ENCODE measurements around the gene SLC41A1.
A peak's percentile ranks its signal among the peaks of the same experiment; 100 is the strongest.

Gene SLC41A1

DNA sequence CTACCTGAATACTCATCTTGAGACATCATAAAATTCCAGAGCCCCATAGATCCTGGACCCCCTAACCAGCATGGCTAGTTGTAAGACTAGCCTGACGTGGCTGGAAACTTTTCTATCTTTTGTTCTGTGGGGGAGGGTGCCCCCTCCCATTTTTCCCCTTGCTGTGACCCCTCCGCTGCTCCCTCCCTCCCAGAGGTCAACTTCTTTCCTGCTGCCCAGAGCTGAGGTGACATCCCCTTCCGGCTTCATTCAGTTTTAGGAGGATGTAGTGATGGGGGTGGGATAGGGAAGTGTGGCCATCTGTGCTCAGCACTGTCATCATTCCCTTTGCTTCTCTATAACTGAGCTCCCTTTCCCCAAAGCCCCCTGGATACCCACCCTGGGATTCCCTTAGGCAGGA, 4.4 kb upstream of the SLC41A1 start:
- peaks cover 15% of the 10 kb centered on the region for H3K36me3 ChIP-seq (replicated peaks; ENCODE audit: low read depth, low read length)
- no peak overlapping the region for H3K27ac ChIP-seq (ENCODE audit: low read length)
- H3K4me3 ChIP-seq (ENCODE audit: low read length): no peak overlapping the region
- H4K20me1 ChIP-seq (ENCODE audit: insufficient read depth, low read length): no peaks in the 10 kb centered on the region
- no peak overlapping the region for H3K4me2 ChIP-seq (ENCODE audit: low read length)
- no peak for TF ChIP-seq EZH2phosphoT487 (IDR thresholded peaks at IDR 0.05; ENCODE audit: low read depth)
- TF ChIP-seq, protein P1, sequence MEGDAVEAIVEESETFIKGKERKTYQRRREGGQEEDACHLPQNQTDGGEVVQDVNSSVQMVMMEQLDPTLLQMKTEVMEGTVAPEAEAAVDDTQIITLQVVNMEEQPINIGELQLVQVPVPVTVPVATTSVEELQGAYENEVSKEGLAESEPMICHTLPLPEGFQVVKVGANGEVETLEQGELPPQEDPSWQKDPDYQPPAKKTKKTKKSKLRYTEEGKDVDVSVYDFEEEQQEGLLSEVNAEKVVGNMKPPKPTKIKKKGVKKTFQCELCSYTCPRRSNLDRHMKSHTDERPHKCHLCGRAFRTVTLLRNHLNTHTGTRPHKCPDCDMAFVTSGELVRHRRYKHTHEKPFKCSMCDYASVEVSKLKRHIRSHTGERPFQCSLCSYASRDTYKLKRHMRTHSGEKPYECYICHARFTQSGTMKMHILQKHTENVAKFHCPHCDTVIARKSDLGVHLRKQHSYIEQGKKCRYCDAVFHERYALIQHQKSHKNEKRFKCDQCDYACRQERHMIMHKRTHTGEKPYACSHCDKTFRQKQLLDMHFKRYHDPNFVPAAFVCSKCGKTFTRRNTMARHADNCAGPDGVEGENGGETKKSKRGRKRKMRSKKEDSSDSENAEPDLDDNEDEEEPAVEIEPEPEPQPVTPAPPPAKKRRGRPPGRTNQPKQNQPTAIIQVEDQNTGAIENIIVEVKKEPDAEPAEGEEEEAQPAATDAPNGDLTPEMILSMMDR (IDR thresholded peaks at IDR 0.05; ENCODE audit: low read depth, low read length): no peak
- no peak overlapping the region for H3K9ac ChIP-seq (ENCODE audit: low read length)
- H3K79me2 ChIP-seq (ENCODE audit: low read length): peaks cover 21% of the 10 kb centered on the region
- peaks cover 8% of the 10 kb centered on the region for H3K4me1 ChIP-seq (ENCODE audit: low read length)
- H3K27me3 ChIP-seq (ENCODE audit: low read depth, low read length): no peaks in the 10 kb centered on the region
- H3K9me3 ChIP-seq (ENCODE audit: insufficient read depth, low read length): peaks cover 5% of the 10 kb centered on the region; the same call in 1 of the 2 replicates
- no peak overlapping the region for H2AFZ ChIP-seq (ENCODE audit: low read depth, low read length)

DNA sequence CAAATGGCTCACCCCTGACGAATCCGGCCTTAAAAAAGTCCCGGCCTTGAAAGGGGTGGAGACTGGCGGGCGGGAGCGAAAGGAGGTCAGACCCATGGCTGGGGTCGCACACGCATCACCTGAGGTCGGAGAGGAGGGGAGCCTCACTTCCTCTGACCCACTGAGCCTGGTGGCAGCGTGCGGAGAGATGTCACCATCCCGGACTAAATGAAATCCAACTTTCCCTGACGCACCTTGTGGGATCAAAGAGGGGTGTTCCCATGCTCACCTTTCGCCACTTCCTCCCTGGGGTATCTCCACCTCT, 709 bp upstream of the SLC41A1 start:
- H3K4me2 ChIP-seq (ENCODE audit: low read length): peak overlapping the region; percentile 88
- 0 out of 2 replicates have a peak overlapping the region, but pooled peaks have one; percentile 47 for H2AFZ ChIP-seq (ENCODE audit: low read depth, low read length)
- peaks cover 56% of the 10 kb centered on the region for H3K79me2 ChIP-seq (ENCODE audit: low read length)
- H3K27me3 ChIP-seq (ENCODE audit: low read depth, low read length): no peaks in the 10 kb centered on the region
- peaks cover 23% of the 10 kb centered on the region for H4K20me1 ChIP-seq (ENCODE audit: insufficient read depth, low read length)
- H3K9ac ChIP-seq (ENCODE audit: low read length): peak overlapping the region; percentile 94
- H3K36me3 ChIP-seq (replicated peaks; ENCODE audit: low read depth, low read length): peaks cover 24% of the 10 kb centered on the region
- peak overlapping the region; percentile 92 for H3K4me3 ChIP-seq (ENCODE audit: low read length)
- H3K27ac ChIP-seq (ENCODE audit: low read length): no peak overlapping the region; the same call in 1 of the 2 replicates
- H3K4me1 ChIP-seq (ENCODE audit: low read length): peaks cover 20% of the 10 kb centered on the region
- TF ChIP-seq EZH2phosphoT487 (IDR thresholded peaks at IDR 0.05; ENCODE audit: low read depth): no peak
- TF ChIP-seq, protein P1 (IDR thresholded peaks at IDR 0.05; ENCODE audit: low read depth, low read length): no peak
- no peaks in the 10 kb centered on the region for H3K9me3 ChIP-seq (ENCODE audit: insufficient read depth, low read length)

DNA sequence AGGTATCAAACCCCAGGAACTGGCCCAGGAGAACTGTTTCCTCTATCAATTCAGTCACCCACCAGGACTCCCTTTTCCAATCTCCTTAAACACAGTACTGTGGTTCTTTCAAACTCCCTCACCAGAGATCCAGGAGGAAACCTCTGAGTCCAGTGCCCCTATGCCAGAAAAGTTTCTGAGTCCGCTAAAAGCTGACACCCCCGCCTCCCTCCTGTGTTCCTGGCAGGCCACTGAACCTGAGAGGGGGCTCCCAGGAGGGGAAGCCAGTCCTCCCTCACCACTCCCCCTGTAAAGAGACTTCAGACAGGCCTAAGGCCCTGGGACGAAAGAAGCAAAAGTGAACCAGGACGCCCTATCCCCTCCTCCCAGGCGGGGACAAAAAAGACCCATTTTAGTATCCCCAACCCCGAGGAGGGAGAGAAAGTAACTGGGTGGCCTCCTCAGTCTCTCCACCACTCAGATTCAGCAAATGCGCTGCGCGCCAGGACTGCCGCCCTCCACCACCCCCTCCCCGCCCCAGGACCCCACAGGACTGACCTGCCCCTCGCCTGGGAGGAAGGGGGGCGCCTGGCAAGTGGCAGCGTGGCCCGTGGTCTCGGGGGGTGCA, 624 bp downstream of the SLC41A1 start:
- peaks cover 30% of the 10 kb centered on the region for H4K20me1 ChIP-seq (ENCODE audit: insufficient read depth, low read length)
- no peaks in the 10 kb centered on the region for H3K27me3 ChIP-seq (ENCODE audit: low read depth, low read length)
- H3K9ac ChIP-seq (ENCODE audit: low read length): peak overlapping the region; percentile 94
- H3K27ac ChIP-seq (ENCODE audit: low read length): peak overlapping the region; percentile 53
- peaks cover 64% of the 10 kb centered on the region for H3K79me2 ChIP-seq (ENCODE audit: low read length)
- peaks cover 29% of the 10 kb centered on the region for H3K36me3 ChIP-seq (replicated peaks; ENCODE audit: low read depth, low read length)
- H3K4me1 ChIP-seq (ENCODE audit: low read length): peaks cover 20% of the 10 kb centered on the region
- peak overlapping the region; percentile 92 for H3K4me3 ChIP-seq (ENCODE audit: low read length)
- H2AFZ ChIP-seq (ENCODE audit: low read depth, low read length): 0 out of 2 replicates have a peak overlapping the region, but pooled peaks have one; percentile 20
- peak overlapping the region; percentile 88 for H3K4me2 ChIP-seq (ENCODE audit: low read length)
- no peaks in the 10 kb centered on the region for H3K9me3 ChIP-seq (ENCODE audit: insufficient read depth, low read length)
- TF ChIP-seq EZH2phosphoT487 (IDR thresholded peaks at IDR 0.05; ENCODE audit: low read depth): no peak
- TF ChIP-seq, protein P1 (IDR thresholded peaks at IDR 0.05; ENCODE audit: low read depth, low read length): no peak

DNA sequence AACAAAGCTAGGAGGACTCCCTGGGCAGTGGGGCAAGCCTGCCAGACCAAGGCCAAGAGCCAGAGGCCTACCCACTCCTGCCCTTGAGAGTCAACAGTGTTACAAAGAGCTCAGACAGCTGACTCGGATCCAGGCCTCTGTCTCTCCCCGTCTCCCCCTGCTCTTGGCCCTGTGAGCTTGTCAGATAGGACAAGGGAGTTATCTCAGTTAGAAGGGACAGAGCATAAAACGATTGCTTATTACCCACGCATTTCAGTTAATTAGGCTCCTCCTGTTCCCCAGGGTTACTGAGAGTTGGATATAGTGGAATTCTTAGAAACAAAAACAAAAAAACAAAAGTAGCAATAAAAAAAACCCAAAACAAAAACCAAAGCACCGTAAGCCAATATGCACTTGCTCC, 1.3 kb downstream of the SLC41A1 start:
- Histone ChIP-seq H3K79me2 (ENCODE audit: low read length) (peaks cover 69% of the 10 kb centered on the region), H3K27ac (ENCODE audit: low read length) (no peak overlapping the region)

More for the DNA sequence above, 1.3 kb downstream of the SLC41A1 start:
- no peaks in the 10 kb centered on the region for H3K27me3 ChIP-seq (ENCODE audit: low read depth, low read length)
- TF ChIP-seq, protein P1 (IDR thresholded peaks at IDR 0.05; ENCODE audit: low read depth, low read length): no peak
- H3K4me3 ChIP-seq (ENCODE audit: low read length): peak overlapping the region; percentile 92
- peak overlapping the region; percentile 88 for H3K4me2 ChIP-seq (ENCODE audit: low read length)
- peaks cover 35% of the 10 kb centered on the region for H4K20me1 ChIP-seq (ENCODE audit: insufficient read depth, low read length)
- H3K9ac ChIP-seq (ENCODE audit: low read length): peak overlapping the region; percentile 94
- H3K4me1 ChIP-seq (ENCODE audit: low read length): peaks cover 20% of the 10 kb centered on the region
- no peak overlapping the region for H2AFZ ChIP-seq (ENCODE audit: low read depth, low read length)
- H3K36me3 ChIP-seq (replicated peaks; ENCODE audit: low read depth, low read length): peaks cover 35% of the 10 kb centered on the region
- no peaks in the 10 kb centered on the region for H3K9me3 ChIP-seq (ENCODE audit: insufficient read depth, low read length)
